Activated CD4-positive, alpha-beta T cell treated with anti-CD3 and anti-CD28 coated beads for 48 hours (primary cell): ENCODE results near the gene GRID2.
A peak's percentile ranks its signal among the peaks of the same experiment; 100 is the strongest.

Experiments used
- DNase-seq: peaks from one replicate; pipeline ENCODE4 v3.0.0-alpha.2; 2020

The GRID2 gene

GRCh38 chr4:93722446-93722845 is 1418.7 kb downstream of the GRID2 start:
- DNase-seq, result no peak

GRCh38 chr4:93730251-93730650 is 1426.5 kb downstream of the GRID2 start:
- no peak for DNase-seq

- no peak for DNase-seq
Observed at GRCh38 chr4:93730760-93731159, 1427.0 kb downstream of the GRID2 start.

GRCh38 chr4:93731456-93731855 is 1427.7 kb downstream of the GRID2 start:
- DNase-seq, result no peak

- no peak for DNase-seq
Observed at GRCh38 chr4:93732509-93732908, 1428.7 kb downstream of the GRID2 start.

- DNase-seq, result no peak
Observed at GRCh38 chr4:93740890-93741289, 1437.1 kb downstream of the GRID2 start.

- DNase-seq, result no peak
Observed at GRCh38 chr4:93743022-93743421, 1439.3 kb downstream of the GRID2 start.

- no peak for DNase-seq
Observed at GRCh38 chr4:93743635-93744034, 1439.9 kb downstream of the GRID2 start.

GRCh38 chr4:93744961-93745360 is 1441.2 kb downstream of the GRID2 start:
- DNase-seq, result no peak

- DNase-seq, result no peak
Observed at GRCh38 chr4:93746031-93746430, 1442.3 kb downstream of the GRID2 start.

- DNase-seq, result no peak
Observed at GRCh38 chr4:93747220-93747619, 1443.5 kb downstream of the GRID2 start.

- DNase-seq, result no peak
Observed at GRCh38 chr4:93748373-93749291, 1444.9 kb downstream of the GRID2 start.

GRCh38 chr4:93749292-93749761 is 1445.6 kb downstream of the GRID2 start:
- no peak for DNase-seq

- DNase-seq, result no peak
Observed at GRCh38 chr4:93751411-93751810, 1447.6 kb downstream of the GRID2 start.

GRCh38 chr4:93756101-93756500 is 1452.3 kb downstream of the GRID2 start:
- DNase-seq, result no peak

GRCh38 chr4:93759506-93759905 is 1455.7 kb downstream of the GRID2 start:
- DNase-seq, result no peak

- no peak for DNase-seq
Observed at GRCh38 chr4:93760284-93760683, 1456.5 kb downstream of the GRID2 start.

- DNase-seq, result no peak
Observed at GRCh38 chr4:93761286-93761685, 1457.5 kb downstream of the GRID2 start.

GRCh38 chr4:93764639-93765246 is 1461.0 kb downstream of the GRID2 start:
- peak; percentile 5 for DNase-seq

- no peak for DNase-seq
Observed at GRCh38 chr4:93767917-93768316, 1464.2 kb downstream of the GRID2 start.

GRCh38 chr4:93770201-93770600 is 1466.4 kb downstream of the GRID2 start:
- DNase-seq, result no peak

GRCh38 chr4:93771640-93772411 is 1468.1 kb downstream of the GRID2 start:
- no peak for DNase-seq

GRCh38 chr4:93772858-93773257 is 1469.1 kb downstream of the GRID2 start:
- DNase-seq, result no peak
